Stimulated activated CD4-positive, alpha-beta T cell treated with anti-CD3 and anti-CD28 coated beads, TNF-alpha, amount 100 ng/mL, for 1 hour (primary cell): ENCODE results near the gene TSHR.

Experiments
- DNase-seq, 3 donors: peaks; one replicate each; pipeline ENCODE4 v3.0.0-alpha.2; 2020; ENCODE audit warnings: low read depth in 3 of 3, low spot score in 1 of 3

Gene TSHR

GRCh38 chr14:81127785-81128184 is 172.4 kb downstream of the TSHR start:
- no peak for DNase-seq

- no peak for DNase-seq
These were observed 173.8 kb downstream of the TSHR start for GRCh38 chr14:81129242-81129641.

GRCh38 chr14:81132468-81132867 is 177.0 kb downstream of the TSHR start:
- DNase-seq, result no peak

GRCh38 chr14:81133400-81133799 is 178.0 kb downstream of the TSHR start:
- DNase-seq, result no peak

- DNase-seq, result no peak
These were observed 181.9 kb downstream of the TSHR start for GRCh38 chr14:81137316-81137715.

GRCh38 chr14:81138429-81138828 is 183.0 kb downstream of the TSHR start:
- no peak for DNase-seq

GRCh38 chr14:81141426-81141825 is 186.0 kb downstream of the TSHR start:
- no peak for DNase-seq

- DNase-seq, result no peak
These were observed 188.4 kb downstream of the TSHR start for GRCh38 chr14:81143793-81144192.

GRCh38 chr14:81144824-81145603 is 189.6 kb downstream of the TSHR start:
- no peak for DNase-seq

- no peak for DNase-seq
These were observed 191.9 kb downstream of the TSHR start for GRCh38 chr14:81147140-81147897.

- DNase-seq, result no peak
These were observed 193.2 kb downstream of the TSHR start for GRCh38 chr14:81148635-81149034.

- no peak for DNase-seq
These were observed 197.8 kb downstream of the TSHR start for GRCh38 chr14:81153187-81153586.

GRCh38 chr14:81157431-81157830 is 202.0 kb downstream of the TSHR start:
- DNase-seq, result no peak

- DNase-seq, result no peak
These were observed 205.7 kb downstream of the TSHR start for GRCh38 chr14:81161088-81161487.

GRCh38 chr14:81161749-81162148 is 206.3 kb downstream of the TSHR start:
- no peak for DNase-seq

GRCh38 chr14:81162941-81163340 is 207.5 kb downstream of the TSHR start:
- no peak for DNase-seq

- no peak for DNase-seq
These were observed 208.8 kb downstream of the TSHR start for GRCh38 chr14:81164167-81164774.

GRCh38 chr14:81165188-81165587 is 209.8 kb downstream of the TSHR start:
- no peak for DNase-seq

GRCh38 chr14:81166121-81166520 is 210.7 kb downstream of the TSHR start:
- no peak for DNase-seq

- no peak for DNase-seq
These were observed 213.8 kb downstream of the TSHR start for GRCh38 chr14:81169267-81169666.

- no peak for DNase-seq
These were observed 214.3 kb downstream of the TSHR start for GRCh38 chr14:81169711-81170103.
